HEK293 (cell line): ENCODE results near the gene ZNF616.

Experiments used
- CTCF ChIA-PET: fragments of 350-600 bp; formaldehyde crosslinking; extraction: SDS; loops from one replicate; lab custom pipeline; 2021; ENCODE audit warnings: antibody characterized with exemption; lab: Yijun Ruan, JAX
- POLR2A ChIA-PET: fragments of 300-600 bp; formaldehyde crosslinking; extraction: SDS; loops from one replicate; lab custom pipeline; 2020; ENCODE audit warnings: antibody characterized with exemption, inconsistent platforms; lab: Yijun Ruan, JAX
- H3K27ac ChIP-seq: fragments of 200-500 bp; sonication (Bioruptor generic); 2 replicates; pipeline ENCODE4 v1.5.1; 2014; ENCODE audit warnings: low read depth, low read length, control low read depth, inconsistent platforms; ENCODE audit errors: extremely low read depth
- H3K36me3 ChIP-seq, 2 experiments: fragments of 200-500 bp in 1 of 2; sonication (Bioruptor generic) in 1 of 2; 1 replicate in 1 of 2; 2 replicates in 1 of 2; pipeline ENCODE4 v1.5.1; 2014 to 2017; ENCODE audit warnings: inconsistent platforms in 2 of 2, low read length in 2 of 2; ENCODE audit not compliant: control insufficient read depth in 2 of 2, insufficient read depth in 1 of 2
- H3K4me1 ChIP-seq: fragments of 200-500 bp; sonication (Bioruptor generic); 2 replicates; pipeline ENCODE4 v1.5.1; 2014; ENCODE audit warnings: mild to moderate bottlenecking, low read length, inconsistent platforms; ENCODE audit not compliant: control insufficient read depth, insufficient read depth
- H3K4me3 ChIP-seq: 2 replicates; pipeline ENCODE4 v1.5.1; 2011; ENCODE audit warnings: low read depth, mild to moderate bottlenecking, control low read depth, low read length, moderate library complexity
- H3K9me3 ChIP-seq: fragments of 200-500 bp; sonication (Bioruptor generic); 2 replicates; pipeline ENCODE4 v1.5.1; 2014; ENCODE audit warnings: low read depth, low read length, inconsistent platforms; ENCODE audit not compliant: control insufficient read depth, insufficient read depth
- AEBP2 ChIP-seq: fragments of 450-650 bp; formaldehyde crosslinking; IDR thresholded peaks from 2 replicates; pipeline ENCODE4 v1.5.1; 2016; ENCODE audit warnings: missing biosample characterization, missing genetic modification characterization, borderline replicate concordance
- FEZF1 ChIP-seq: fragments of 450-650 bp; formaldehyde crosslinking; IDR thresholded peaks from 2 replicates; pipeline ENCODE4 v1.5.1; 2016; ENCODE audit warnings: missing biosample characterization, missing genetic modification characterization
- HOXC10 ChIP-seq: sonication (generic); formaldehyde crosslinking; IDR thresholded peaks from 2 replicates; pipeline ENCODE4 v1.8.1; 2023; ENCODE audit warnings: mild to moderate bottlenecking, missing genetic modification reagents
- INSM2 ChIP-seq: fragments of 450-650 bp; formaldehyde crosslinking; IDR thresholded peaks from 2 replicates; pipeline ENCODE4 v1.5.1; 2016; ENCODE audit warnings: missing biosample characterization, missing genetic modification characterization
- KLF7 ChIP-seq: fragments of 450-650 bp; formaldehyde crosslinking; IDR thresholded peaks from 2 replicates; pipeline ENCODE4 v1.5.1; 2016; ENCODE audit warnings: missing biosample characterization, missing genetic modification characterization, borderline replicate concordance
- PRDM1 ChIP-seq: fragments of 450-650 bp; formaldehyde crosslinking; IDR thresholded peaks from 2 replicates; pipeline ENCODE4; 2016; ENCODE audit warnings: missing biosample characterization, missing genetic modification characterization
- SCRT2 ChIP-seq: fragments of 450-650 bp; formaldehyde crosslinking; IDR thresholded peaks from 2 replicates; pipeline ENCODE4 v1.5.1; 2016; ENCODE audit warnings: missing biosample characterization, missing genetic modification characterization
- TCF7L2 ChIP-seq: IDR thresholded peaks from 2 replicates; pipeline ENCODE4 v1.6.1; 2011; ENCODE audit warnings: low read depth, mild to moderate bottlenecking, inconsistent platforms, low read length, moderate library complexity, borderline replicate concordance
- ZBTB11 ChIP-seq: fragments of 450-650 bp; formaldehyde crosslinking; conservative IDR thresholded peaks from 2 replicates; pipeline ENCODE4 v1.5.1; 2016; ENCODE audit warnings: low read depth, missing biosample characterization, missing genetic modification characterization
- ZFHX2 ChIP-seq: fragments of 450-650 bp; formaldehyde crosslinking; conservative IDR thresholded peaks from 2 replicates; pipeline ENCODE4 v1.5.1; 2016; ENCODE audit warnings: missing biosample characterization, missing genetic modification characterization
- ZNF132 ChIP-seq: fragments of 450-650 bp; formaldehyde crosslinking; IDR thresholded peaks from 2 replicates; pipeline ENCODE4 v1.5.1; 2017; ENCODE audit warnings: missing biosample characterization, missing genetic modification characterization, borderline replicate concordance
- ZNF169 ChIP-seq: fragments of 450-650 bp; formaldehyde crosslinking; IDR thresholded peaks from 2 replicates; pipeline ENCODE4 v1.5.1; 2016; ENCODE audit warnings: missing biosample characterization, missing genetic modification characterization
- ZNF341 ChIP-seq: fragments of 450-650 bp; formaldehyde crosslinking; IDR thresholded peaks from 2 replicates; pipeline ENCODE4; 2016; ENCODE audit warnings: low read depth, missing biosample characterization, missing genetic modification characterization
- ZNF366 ChIP-seq: fragments of 450-650 bp; formaldehyde crosslinking; conservative IDR thresholded peaks from 2 replicates; pipeline ENCODE4 v1.5.1; 2016; ENCODE audit warnings: missing biosample characterization, missing genetic modification characterization
- ZNF658 ChIP-seq: fragments of 450-650 bp; formaldehyde crosslinking; IDR thresholded peaks from 2 replicates; pipeline ENCODE4; 2016; ENCODE audit warnings: missing biosample characterization, missing genetic modification characterization
- TF ChIP-seq, protein P1 (sequence below): fragments of 450-650 bp; formaldehyde crosslinking; IDR thresholded peaks from 2 replicates; pipeline ENCODE4 v1.5.1; 2016; ENCODE audit warnings: missing biosample characterization, missing genetic modification characterization

The ZNF616 gene

GRCh38 chr19:52171321-52172169 is 31.8 kb upstream of the ZNF616 start, which contains the start of gene ZNF836 (continued):
- TF ChIP-seq, protein P1, sequence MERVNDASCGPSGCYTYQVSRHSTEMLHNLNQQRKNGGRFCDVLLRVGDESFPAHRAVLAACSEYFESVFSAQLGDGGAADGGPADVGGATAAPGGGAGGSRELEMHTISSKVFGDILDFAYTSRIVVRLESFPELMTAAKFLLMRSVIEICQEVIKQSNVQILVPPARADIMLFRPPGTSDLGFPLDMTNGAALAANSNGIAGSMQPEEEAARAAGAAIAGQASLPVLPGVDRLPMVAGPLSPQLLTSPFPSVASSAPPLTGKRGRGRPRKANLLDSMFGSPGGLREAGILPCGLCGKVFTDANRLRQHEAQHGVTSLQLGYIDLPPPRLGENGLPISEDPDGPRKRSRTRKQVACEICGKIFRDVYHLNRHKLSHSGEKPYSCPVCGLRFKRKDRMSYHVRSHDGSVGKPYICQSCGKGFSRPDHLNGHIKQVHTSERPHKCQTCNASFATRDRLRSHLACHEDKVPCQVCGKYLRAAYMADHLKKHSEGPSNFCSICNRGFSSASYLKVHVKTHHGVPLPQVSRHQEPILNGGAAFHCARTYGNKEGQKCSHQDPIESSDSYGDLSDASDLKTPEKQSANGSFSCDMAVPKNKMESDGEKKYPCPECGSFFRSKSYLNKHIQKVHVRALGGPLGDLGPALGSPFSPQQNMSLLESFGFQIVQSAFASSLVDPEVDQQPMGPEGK = peak; percentile 75
- TF ChIP-seq FEZF1 (tag by site-specific recombination) (no peak), ZBTB11 (tag by site-specific recombination) (peak; percentile 76), ZFHX2 (tag by site-specific recombination) (peak; percentile 60; the same call in 1 of the 2 replicates), INSM2 (no peak)

DNA sequence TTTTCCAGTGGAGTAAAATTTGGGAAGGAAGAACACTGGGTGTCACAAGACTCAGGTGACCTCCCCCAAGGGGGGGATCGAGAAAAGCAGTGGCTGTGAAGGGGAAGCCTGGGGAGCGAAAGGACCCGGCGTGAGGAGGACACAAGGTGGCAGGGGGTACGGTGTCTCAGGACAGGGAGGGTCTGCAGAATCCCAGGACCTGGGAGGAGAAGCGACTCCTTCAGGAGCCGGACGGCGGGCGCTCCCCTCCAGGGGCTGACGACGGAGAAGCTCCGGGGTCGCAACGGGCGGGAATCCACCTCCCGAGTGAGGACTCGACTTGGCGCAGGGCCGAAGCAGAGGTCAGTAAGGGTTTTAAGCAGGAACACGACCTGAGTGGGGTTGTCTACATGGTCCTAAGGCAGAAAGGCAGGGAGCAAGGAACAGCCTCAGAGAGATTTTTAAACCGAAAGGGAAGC is 31.2 kb upstream of the ZNF616 start:
- H3K9me3 ChIP-seq = no peaks in the 10 kb centered on the region
- peak overlapping the region; percentile 81 for H3K4me3 ChIP-seq
- H3K4me1 ChIP-seq = peaks cover 6% of the 10 kb centered on the region
- ChIA-PET CTCF (no interaction called here), POLR2A (interaction anchor here (0.7 to 1.7 kb wide), 3 partner anchors 11 to 18 kb away, joined by 6 to 16 read pairs (median 9); partner anchors contain the start of gene PPP2R1A)
- H3K27ac ChIP-seq = peak overlapping the region; percentile 34; the same call in 1 of the 2 replicates
- TF ChIP-seq ZNF169 (tag by site-specific recombination) (no peak), ZNF341 (tag by site-specific recombination) (0 out of 2 replicates have a peak, but pooled peaks have one; percentile 34), ZNF658 (tag by site-specific recombination) (no peak)
- H3K36me3 ChIP-seq = peaks cover 21 to 29% of the 10 kb centered on the region in 2 experiments

- Histone ChIP-seq H3K4me1 (peaks cover 6% of the 10 kb centered on the region), H3K4me3 (peak overlapping the region; percentile 81)
- TF ChIP-seq KLF7 (tag by site-specific recombination) = no peak
- TF ChIP-seq AEBP2 (tag by site-specific recombination) = no peak
- TF ChIP-seq ZNF366 = 0 out of 2 replicates have a peak, but pooled peaks have one; percentile 19
- TF ChIP-seq SCRT2 (tag by site-specific recombination) = peak; percentile 36; the same call in 1 of the 2 replicates
- TF ChIP-seq PRDM1 = 0 out of 2 replicates have a peak, but pooled peaks have one; percentile 35
- no peak for TF ChIP-seq HOXC10 (CRISPR knock-in tag)
- no peak for TF ChIP-seq TCF7L2
- TF ChIP-seq ZNF132 (tag by site-specific recombination) = no peak
- TF ChIP-seq, all 188 proteins: peak for 3
- Histone ChIP-seq H3K9me3 (no peaks in the 10 kb centered on the region), H3K36me3 (peaks cover 25 to 35% of the 10 kb centered on the region in 2 experiments), H3K27ac (no peak overlapping the region)
- CTCF ChIA-PET = no interaction called here
- POLR2A ChIA-PET = no interaction called here
These were observed 30.6 kb upstream of the ZNF616 start for GRCh38 chr19:52170304-52170703.
